Medulla oblongata (tissue), 1 donor: ENCODE measurements around the gene GJC1.
"Not testable (repeated sequence)": the region's sequence is repeated elsewhere in the genome, so short reads cannot be mapped to it uniquely, and the experiment has no call there.

Experiments used
- DNase-seq: peaks from one replicate; pipeline ENCODE4 v3.0.0-alpha.2; 2015; ENCODE audit errors: extremely low spot score

The GJC1 gene

DNA sequence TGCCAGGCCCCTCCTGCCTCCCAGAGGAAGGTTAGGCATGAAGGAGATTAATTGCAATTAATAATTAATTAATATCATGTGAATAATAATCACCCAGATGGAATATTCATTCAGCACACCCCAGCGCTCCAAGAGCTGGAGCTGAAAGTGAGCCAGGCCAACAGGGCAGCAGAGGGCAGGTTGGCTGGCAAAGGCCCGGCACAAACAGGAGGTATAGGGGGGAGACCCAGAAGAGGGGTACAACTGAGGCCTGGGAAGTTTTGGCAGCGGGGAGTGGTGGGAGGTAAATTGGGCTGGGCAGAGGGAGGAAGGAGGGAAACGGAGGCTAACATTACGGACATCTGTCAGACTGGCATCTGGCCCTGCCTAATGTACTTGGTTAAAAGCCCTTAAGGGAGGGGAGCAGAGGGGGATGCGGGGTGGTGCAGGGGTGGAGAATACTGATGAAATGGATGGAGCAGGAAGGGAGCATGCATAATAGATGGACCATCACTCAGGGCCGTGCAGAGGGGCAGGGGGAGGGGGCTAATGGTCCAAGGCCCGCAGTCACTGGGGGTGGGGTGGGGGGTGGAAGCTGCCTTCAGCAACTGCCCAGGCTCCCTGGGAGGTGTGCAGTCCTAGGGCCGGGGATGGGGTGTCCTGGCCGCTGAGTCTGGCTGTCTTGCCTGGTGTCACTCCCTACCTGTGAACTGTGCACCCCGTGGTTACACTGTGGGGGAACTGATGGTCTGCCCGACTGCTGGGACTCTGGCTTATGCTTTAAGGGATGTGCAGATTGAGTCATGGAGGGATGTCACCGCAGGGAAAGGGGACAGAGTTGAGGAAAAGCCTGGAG lies 69.4 kb downstream of the GJC1 start:
- DNase-seq: no peak

- DNase-seq: no peak
Observed at GRCh38 chr17:44759916-44760243, 70.2 kb downstream of the GJC1 start.

GRCh38 chr17:44759086-44759915 lies 70.8 kb downstream of the GJC1 start:
- no peak for DNase-seq

- DNase-seq: no peak
Observed at GRCh38 chr17:44758414-44759085, 71.5 kb downstream of the GJC1 start, which contains the start of gene ADAM11. ADAM11 (plus strand) TSS chr17:44758988; CDS start chr17:44759200, 212 bp downstream.

DNA sequence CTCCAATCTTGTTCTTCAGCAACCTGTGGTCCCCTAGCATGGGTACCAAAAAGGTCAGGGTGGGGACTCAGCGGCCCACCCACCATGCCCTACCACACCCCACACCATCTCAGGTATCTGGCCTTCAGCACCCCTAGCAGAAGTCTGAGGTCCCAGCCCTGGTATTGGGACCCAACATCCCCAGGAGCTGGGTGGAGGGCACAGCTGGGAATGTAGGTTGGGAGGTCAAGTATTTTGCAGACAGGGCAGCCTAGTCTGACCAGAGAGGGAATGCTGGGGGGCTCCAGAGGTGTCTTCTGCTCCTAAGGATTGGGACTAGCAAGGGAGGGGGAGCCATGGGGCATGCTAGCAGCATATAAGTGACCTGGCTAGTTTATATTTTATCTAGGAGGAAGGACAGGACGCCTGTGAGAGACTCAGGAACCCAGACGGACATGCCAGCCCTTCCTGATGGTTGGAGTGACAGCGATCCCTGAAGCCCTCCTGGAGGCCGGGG lies 72.1 kb downstream of the GJC1 start:
- no peak for DNase-seq

DNA sequence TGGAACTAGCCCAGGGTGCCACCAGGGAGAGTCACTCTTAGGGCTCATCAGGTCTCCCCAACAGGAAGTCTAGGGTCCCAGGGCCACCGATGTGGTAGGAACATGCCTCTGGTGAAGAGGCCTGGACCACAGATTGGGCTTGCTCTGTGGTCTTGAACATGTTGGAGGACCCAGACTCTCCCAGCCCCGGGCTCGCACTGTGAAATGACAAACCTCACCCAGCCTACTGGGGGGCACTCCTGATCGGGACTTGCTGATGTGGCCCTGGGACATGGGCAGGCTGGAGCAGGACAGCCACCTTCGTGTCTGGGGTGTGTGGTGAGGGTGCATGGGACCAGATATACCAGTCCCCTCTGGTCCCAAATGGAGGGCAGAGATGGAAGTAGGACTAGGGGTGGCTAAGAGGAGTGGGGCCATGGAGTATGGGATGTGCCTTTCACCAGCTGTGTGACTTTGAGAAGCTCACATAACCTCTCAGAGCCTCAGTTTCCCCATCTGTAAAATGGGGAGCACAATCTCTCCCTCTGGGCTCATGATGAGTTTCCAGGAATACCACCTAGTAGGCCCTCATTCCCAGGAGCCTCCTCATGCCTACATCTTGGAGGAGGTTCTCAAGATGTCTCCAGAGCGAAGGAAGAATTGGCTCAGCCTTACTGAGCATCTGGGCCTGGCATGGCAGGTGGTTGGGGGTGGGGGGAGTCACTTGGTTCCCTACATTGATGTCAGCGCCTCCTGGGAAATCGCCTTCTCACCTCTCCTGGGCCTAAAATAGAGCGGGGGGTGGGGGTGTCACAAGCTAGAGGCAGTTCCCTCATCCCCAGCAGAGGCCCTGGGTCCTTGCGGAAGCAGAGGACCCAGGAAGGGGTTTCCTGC lies 72.8 kb downstream of the GJC1 start:
- DNase-seq: no peak

DNA sequence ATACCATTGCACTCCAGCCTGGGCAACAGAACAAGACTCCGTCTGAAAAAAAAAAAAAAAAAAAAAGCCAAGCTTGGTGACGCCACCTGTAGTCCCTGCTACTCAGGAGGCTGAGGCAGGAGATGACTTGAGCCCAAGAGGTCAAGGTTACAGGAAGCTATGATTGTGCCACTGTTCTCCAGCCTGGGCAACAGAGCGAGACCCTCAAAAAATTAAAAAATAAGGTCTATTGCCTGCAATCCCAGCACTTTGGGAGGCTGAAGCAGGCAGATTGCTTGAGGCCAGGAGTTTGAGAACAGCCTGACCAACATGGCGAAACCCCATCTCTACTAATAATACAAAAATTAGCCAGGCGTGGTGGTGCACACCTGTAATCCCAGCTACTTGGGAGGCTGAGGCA lies 74.9 kb downstream of the GJC1 start:
- DNase-seq: not testable (repeated sequence)

GRCh38 chr17:44754276-44754675 lies 75.8 kb downstream of the GJC1 start:
- no peak for DNase-seq

DNA sequence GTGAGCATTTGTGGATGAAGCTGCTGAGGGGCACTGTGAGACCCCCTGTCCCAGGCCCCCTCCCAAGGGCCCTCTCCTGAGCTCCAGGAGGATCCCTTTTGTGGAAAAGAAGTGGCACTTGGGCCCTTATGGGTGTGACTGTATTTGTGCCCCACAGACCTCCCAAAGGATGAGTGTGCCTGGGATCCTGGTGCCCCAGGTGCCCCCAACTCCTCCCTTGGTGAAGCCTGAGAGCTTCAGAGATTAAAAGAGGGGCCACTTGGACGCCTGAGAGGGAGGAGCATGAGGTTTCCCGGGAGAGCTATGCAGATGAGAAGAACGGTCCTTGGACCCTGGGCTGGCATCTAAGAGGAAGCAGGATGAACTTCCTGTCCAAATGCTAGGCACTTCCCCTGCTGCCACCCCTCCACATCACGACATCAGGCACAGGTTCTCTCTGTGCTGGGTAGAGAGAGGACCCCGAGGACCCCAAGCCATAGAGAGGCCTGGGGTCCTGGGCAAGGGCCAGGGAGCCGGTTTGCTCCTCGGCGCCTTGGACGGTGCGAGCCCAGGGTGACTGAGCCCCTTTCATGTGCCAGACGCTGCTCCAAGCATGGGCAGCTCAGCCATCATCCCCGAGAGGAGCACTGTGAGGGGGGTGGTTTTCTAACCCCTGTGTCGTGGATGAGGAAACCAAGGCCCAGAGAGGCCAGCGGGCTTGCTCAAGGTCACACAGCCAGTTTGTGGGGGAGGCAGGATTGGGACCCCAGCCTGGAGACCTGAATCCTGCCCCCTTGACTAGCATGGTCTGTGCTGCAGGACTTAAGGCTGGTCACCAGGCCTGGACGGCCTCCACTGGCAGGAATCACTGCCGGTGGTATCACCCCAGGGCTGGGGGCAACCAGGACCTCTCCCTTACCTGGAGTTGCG lies 76.9 kb downstream of the GJC1 start:
- DNase-seq: no peak

- no peak for DNase-seq
Observed at GRCh38 chr17:44751806-44752205, 78.3 kb downstream of the GJC1 start.

DNA sequence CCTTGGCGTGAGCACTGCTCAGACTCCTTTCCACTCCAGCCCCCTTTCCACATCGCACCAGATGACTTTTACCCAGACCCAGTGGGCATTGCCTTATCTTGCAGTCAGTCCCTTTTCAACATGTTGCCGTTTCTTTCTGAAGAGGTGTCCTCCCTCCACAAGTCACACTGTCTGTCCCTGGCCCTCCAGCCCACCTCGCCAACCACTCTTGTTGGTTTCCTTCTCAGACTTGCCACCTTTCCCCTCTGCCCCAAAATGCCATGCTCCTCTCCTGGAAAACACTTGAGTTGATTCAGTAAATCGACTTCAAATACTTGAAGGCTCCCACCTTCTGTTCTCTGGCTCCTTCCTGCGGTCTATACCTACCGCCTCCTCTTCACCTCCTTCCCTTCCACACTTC lies 78.8 kb downstream of the GJC1 start:
- no peak for DNase-seq

GRCh38 chr17:44749980-44750318 lies 80.1 kb downstream of the GJC1 start:
- no peak for DNase-seq

GRCh38 chr17:44749076-44749979 lies 80.8 kb downstream of the GJC1 start:
- DNase-seq: no peak
